Measurements from ENCODE around the gene CCND2.

CCND2 gene

DNA sequence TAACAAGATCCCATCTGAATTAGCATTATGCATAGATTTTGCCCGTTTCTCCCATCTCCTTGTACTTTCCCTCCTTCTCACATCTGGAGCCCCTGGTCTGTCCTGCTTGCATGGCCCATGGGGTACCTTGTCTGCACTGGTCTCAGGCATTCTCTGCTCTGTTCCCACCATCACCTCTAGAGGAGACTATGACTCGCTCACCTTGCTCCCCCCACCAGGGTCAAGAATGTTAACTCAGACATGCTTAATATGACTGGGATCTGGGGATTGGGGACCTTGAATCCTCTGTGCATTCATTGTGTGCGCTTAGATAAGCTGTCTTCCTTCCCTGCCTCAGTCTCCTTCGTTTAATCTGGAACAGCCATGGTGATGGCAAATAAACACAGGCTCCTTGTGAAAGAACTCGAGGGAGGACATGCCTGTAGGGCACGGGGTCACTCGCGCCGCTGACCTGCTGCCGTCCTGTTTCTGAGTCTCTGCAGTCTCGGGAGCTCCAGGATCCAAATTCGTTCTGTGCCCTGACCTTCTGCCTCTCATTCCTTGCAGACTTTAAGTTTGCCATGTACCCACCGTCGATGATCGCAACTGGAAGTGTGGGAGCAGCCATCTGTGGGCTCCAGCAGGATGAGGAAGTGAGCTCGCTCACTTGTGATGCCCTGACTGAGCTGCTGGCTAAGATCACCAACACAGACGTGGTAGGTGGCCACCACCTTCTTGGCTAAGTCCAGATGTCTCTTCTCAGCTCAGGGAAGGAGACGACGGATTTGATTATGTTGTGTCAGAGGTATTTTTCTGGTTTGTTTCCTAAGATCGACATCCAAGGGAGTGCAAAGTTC lies 15.0 kb downstream of the CCND2 start:
- TF ChIP-seq, protein P1, sequence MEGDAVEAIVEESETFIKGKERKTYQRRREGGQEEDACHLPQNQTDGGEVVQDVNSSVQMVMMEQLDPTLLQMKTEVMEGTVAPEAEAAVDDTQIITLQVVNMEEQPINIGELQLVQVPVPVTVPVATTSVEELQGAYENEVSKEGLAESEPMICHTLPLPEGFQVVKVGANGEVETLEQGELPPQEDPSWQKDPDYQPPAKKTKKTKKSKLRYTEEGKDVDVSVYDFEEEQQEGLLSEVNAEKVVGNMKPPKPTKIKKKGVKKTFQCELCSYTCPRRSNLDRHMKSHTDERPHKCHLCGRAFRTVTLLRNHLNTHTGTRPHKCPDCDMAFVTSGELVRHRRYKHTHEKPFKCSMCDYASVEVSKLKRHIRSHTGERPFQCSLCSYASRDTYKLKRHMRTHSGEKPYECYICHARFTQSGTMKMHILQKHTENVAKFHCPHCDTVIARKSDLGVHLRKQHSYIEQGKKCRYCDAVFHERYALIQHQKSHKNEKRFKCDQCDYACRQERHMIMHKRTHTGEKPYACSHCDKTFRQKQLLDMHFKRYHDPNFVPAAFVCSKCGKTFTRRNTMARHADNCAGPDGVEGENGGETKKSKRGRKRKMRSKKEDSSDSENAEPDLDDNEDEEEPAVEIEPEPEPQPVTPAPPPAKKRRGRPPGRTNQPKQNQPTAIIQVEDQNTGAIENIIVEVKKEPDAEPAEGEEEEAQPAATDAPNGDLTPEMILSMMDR (IDR thresholded peaks at IDR 0.05; ENCODE audit: low read depth, low read length): no peak
- DNase-seq (ENCODE audit: extremely low read depth, low read depth): no peak

DNA sequence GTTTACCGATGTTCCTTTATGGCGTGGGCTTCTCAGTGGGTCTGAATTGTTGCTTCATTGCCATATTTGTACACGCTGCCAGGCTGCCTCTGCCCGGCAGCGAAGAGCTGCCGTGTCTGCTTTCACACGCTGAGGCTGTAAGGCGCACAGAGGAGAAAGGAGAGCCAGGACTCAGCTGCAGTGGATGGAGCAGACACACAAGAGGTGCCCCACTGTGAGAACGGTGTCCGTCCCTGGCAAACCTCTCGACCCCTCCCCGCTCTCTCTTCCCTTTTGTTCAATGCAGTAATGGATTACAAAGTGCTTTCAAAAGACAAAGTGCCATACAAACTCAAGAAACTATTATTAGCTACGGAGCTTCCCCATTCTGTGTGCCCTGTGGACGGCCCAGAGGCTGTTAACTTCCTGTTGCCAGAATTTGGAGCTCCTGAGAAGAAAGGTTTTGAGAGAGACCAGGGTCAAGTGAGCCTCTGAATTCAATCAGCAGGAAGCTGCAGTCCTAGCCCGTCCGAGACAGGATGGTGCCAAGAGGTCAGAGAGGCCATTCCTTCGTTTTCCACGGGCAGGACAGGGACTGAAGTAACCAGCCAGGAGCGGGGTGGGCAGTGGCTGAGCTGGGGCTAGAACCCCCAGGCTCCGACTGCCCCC lies 15.8 kb downstream of the CCND2 start:
- DNase-seq (ENCODE audit: extremely low read depth, low read depth): no peak
- TF ChIP-seq, protein P1 (IDR thresholded peaks at IDR 0.05; ENCODE audit: low read depth, low read length): no peak

DNA sequence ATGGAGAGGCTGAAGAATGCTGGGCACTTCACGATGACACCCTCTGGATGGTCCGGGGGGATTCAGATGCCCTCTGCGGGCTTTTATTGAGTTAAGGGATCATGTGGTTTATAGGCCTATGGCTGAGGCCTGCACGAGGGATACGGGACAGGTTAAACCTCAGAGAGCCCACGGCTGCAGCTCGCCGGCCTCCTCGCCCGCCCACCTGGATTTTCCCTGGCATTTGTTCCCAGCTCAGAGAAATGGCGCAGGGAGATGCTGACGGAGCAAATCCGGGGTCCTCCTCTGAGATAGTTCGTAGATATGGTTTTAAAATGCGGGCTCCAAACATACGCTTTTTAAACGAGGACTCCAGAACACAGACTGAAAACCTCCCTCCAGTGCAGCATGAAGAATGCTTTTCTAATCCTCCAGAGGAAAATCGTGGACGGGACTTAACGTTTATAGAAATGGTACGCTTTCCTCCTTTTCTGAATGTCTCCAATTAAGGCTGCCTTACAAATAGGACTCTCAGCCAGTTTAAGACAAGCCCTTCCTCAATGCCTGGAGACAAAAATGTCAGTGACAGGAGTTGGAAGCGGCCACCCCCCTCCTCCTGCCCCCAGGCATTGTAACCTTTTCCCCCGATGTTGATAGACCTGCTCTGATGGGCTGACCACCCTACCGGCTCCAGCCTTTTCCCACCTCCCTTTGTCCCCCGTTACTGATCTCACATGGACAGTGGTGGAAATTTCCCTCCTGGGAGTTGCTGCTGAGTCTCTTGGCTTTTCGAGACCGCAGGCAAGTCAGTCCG lies 16.6 kb downstream of the CCND2 start:
- DNase-seq (ENCODE audit: extremely low read depth, low read depth): no peak

DNA sequence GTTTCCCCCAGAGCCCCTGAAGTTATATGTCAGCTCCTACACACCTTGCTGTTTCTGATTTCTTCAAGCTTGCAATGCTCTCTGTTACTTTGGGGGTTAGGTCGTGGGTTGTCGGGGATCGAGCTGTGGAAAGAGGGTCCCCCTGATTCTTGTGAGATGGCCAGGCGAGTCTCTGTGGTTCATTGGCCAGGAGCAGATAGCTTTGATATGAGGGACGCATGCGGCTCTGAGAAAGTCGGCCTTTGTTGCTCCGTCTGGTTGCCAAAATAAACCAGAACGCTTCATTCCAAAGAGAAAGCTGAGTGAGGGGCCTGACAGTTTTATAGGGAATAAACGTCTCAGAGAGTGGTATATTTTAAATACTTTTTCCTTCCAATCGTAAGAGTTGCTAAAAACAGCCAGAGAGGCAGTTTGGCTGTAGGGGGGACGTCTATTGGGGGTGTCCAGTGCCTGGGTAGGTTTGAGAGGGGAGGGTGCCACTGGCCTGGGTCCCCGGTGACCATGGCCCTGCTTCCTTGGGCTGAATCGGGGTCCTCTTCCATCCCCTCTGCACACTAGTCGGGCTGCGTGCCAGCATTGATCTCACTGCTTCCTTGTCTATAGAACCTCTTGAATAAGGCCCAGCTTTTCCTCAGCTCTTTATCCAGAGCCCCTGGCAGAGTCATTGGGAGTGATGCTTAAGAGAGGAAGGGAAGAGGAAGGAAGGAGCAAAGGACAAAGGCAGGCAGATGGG lies 18.9 kb downstream of the CCND2 start:
- no peak for DNase-seq (ENCODE audit: extremely low read depth, low read depth)
- TF ChIP-seq, protein P1 (IDR thresholded peaks at IDR 0.05; ENCODE audit: low read depth, low read length): no peak

More for the DNA sequence above, 16.6 kb downstream of the CCND2 start:
- TF ChIP-seq, protein P1 (IDR thresholded peaks at IDR 0.05; ENCODE audit: low read depth, low read length): no peak

DNA sequence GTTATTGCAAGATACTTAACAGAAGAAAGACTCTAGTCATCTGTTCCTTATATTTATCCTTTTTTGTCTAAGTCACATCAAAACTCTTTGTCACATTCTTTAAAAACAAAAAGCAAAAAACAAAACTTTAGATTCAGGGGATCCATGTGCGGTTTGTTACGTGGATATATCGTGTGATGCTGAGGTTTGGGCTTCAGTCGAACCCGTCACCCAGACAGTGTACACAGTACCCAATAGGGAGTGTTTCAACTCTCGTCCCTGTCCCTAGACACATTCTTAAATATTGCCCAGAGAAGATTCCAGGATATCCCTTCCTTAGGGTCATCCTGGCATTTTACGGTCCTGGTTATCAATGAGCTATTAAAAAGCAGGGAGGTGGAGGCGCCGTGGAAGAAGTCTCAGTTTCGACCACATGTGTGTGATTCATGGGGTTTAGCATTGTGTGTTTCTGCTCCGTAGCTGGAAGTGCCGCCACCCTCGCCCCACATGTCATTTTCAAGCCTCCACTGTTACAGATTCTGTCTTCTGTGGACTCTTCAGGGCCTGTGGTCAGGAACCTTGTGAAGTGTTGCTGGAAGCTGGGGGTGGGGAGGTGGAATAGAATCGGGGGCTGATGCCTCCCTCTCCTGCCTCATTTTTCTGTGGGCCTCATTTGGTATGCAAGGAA lies 19.9 kb downstream of the CCND2 start:
- no peak for DNase-seq (ENCODE audit: extremely low read depth, low read depth)
- TF ChIP-seq, protein P1 (IDR thresholded peaks at IDR 0.05; ENCODE audit: low read depth, low read length): no peak

DNA sequence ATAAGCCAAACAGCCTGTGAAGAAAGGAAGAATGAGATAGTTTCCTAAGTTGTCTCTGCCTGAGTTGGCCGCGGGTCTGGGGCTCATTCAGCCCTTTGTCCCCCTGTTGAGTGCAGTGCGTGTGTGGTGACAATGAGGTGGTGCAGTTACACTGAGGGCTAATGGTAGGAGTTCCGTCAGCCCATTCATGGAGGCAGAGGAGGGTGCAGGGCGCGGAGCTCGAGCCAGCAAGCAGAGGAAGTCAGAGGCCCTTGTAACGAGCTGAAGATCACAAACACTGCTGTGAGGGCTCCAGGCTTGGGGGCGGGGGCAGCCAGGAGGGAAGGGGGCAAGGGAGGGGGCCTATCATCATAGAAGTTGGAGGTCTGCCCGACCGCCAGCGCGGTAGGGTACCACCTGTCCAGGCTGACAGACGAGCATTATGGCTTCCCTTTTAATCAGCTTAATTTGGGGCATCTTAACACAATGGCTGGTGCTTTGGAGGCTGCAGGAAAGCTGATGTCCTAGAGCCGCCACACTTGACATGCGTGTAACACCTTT lies 20.5 kb downstream of the CCND2 start:
- no peak for DNase-seq (ENCODE audit: extremely low read depth, low read depth)
- TF ChIP-seq, protein P1 (IDR thresholded peaks at IDR 0.05; ENCODE audit: low read depth, low read length): no peak

Data from AG09319 (cell line).